ENCODE data around the gene ZNF839. TPM values are rescaled to one million over a fixed set of nuclear protein-coding genes. Genes with fewer than 3 reads are reported as not detected.
A peak's percentile ranks its signal among the peaks of the same experiment; 100 is the strongest.

ZNF839 gene
- total and polyA plus RNA-seq, 8 donors, result 5.5 to 116 (median 12.4) TPM

GRCh38 chr14:102280376-102280962 is 39.1 kb upstream of the ZNF839 start:
- no peaks in the 10 kb centered on the region for H3K27me3 ChIP-seq
- H3K9me3 ChIP-seq, result no peaks in the 10 kb centered on the region
- peak overlapping the region in 4 of 5 donors; percentile 29 to 78 (median 55) for H3K27ac ChIP-seq
- H3K4me1 ChIP-seq, result peaks cover 0 to 11% (median 9%) of the 10 kb centered on the region in 4 donors
- no peak for TF ChIP-seq POLR2A (IDR thresholded peaks at IDR 0.05)
- TF ChIP-seq POLR2AphosphoS5 (IDR thresholded peaks at IDR 0.05), result no peak
- no peak for TF ChIP-seq EP300 (IDR thresholded peaks at IDR 0.05)
- TF ChIP-seq CTCF (IDR thresholded peaks at IDR 0.05), result no peak
- no peak overlapping the region for H3K4me3 ChIP-seq
- 85 to 96% (median 94%) methylated on average over 8 of the region's 8 CpGs for WGBS, 5 donors
- intact Hi-C loops (cut with DNase I; ENCODE audit: low total_unique reads), result no loop called here
- no peak for DNase-seq
- peaks cover 0 to 37% (median 8%) of the 10 kb centered on the region in 4 donors for H3K36me3 ChIP-seq

- Histone ChIP-seq H3K27ac (no peak overlapping the region), H3K4me1 (peaks cover 0 to 10% (median 8%) of the 10 kb centered on the region in 4 donors), H3K36me3 (peaks cover 0 to 33% (median 8%) of the 10 kb centered on the region in 4 donors), H3K9me3 (no peaks in the 10 kb centered on the region), H3K27me3 (no peaks in the 10 kb centered on the region), H3K4me3 (no peak overlapping the region)
- TF ChIP-seq EP300 (IDR thresholded peaks at IDR 0.05) (no peak), POLR2AphosphoS5 (IDR thresholded peaks at IDR 0.05) (no peak), CTCF (IDR thresholded peaks at IDR 0.05) (no peak), POLR2A (IDR thresholded peaks at IDR 0.05) (no peak)
- intact Hi-C loops (cut with DNase I; ENCODE audit: low total_unique reads), result no loop called here
- 84 to 90% (median 88%) methylated on average over 9 of the region's 9 CpGs for WGBS, 5 donors
- DNase-seq, result no peak
Measured at GRCh38 chr14:102282751-102283465, 36.6 kb upstream of the ZNF839 start.

GRCh38 chr14:102283631-102284129 is 35.9 kb upstream of the ZNF839 start:
- no peak for TF ChIP-seq POLR2A (IDR thresholded peaks at IDR 0.05)
- TF ChIP-seq CTCF (IDR thresholded peaks at IDR 0.05), result no peak
- TF ChIP-seq POLR2AphosphoS5 (IDR thresholded peaks at IDR 0.05), result no peak
- no peak for TF ChIP-seq EP300 (IDR thresholded peaks at IDR 0.05)
- 60 to 66% (median 64%) methylated on average over 2 of the region's 2 CpGs for WGBS, 5 donors

GRCh38 chr14:102285106-102285505 is 34.4 kb upstream of the ZNF839 start:
- Histone ChIP-seq H3K27me3 (no peaks in the 10 kb centered on the region), H3K9me3 (no peaks in the 10 kb centered on the region), H3K4me1 (peaks cover 0 to 6% (median 0%) of the 10 kb centered on the region in 4 donors), H3K4me3 (no peak overlapping the region), H3K36me3 (peaks cover 0 to 26% (median 5%) of the 10 kb centered on the region in 4 donors), H3K27ac (no peak overlapping the region)
- DNase-seq, result no peak
- intact Hi-C loops (cut with DNase I; ENCODE audit: low total_unique reads), result no loop called here
- TF ChIP-seq POLR2A (IDR thresholded peaks at IDR 0.05) (no peak), EP300 (IDR thresholded peaks at IDR 0.05) (no peak), CTCF (IDR thresholded peaks at IDR 0.05) (no peak), POLR2AphosphoS5 (IDR thresholded peaks at IDR 0.05) (no peak)
- 67 to 96% (median 90%) methylated on average over 2 of the region's 2 CpGs for WGBS, 5 donors

More at GRCh38 chr14:102283631-102284129, 35.9 kb upstream of the ZNF839 start:
- H3K9me3 ChIP-seq, result no peaks in the 10 kb centered on the region
- H3K36me3 ChIP-seq, result peaks cover 0 to 33% (median 8%) of the 10 kb centered on the region in 4 donors
- H3K4me1 ChIP-seq, result peaks cover 0 to 10% (median 4%) of the 10 kb centered on the region in 4 donors
- no peak for DNase-seq
- H3K4me3 ChIP-seq, result no peak overlapping the region
- no peaks in the 10 kb centered on the region for H3K27me3 ChIP-seq
- intact Hi-C loops (cut with DNase I; ENCODE audit: low total_unique reads), result no loop called here
- H3K27ac ChIP-seq, result no peak overlapping the region
